Hepatocyte (in vitro differentiated cells): ENCODE measurements around the gene HRCT1. TPM values are rescaled to one million over a fixed set of nuclear protein-coding genes. Genes with fewer than 3 reads are reported as not detected.

ENCODE experiments used
- DNase-seq: peaks from one replicate; pipeline ENCODE4 v3.0.0-alpha.2; 2016; ENCODE audit warnings: low spot score
- H2AFZ ChIP-seq: fragments of 200-600 bp; sonication (generic); 2 replicates; pipeline ENCODE4 v1.6.0; 2016; ENCODE audit warnings: antibody characterized with exemption, mild to moderate bottlenecking
- H3K27ac ChIP-seq: fragments of 200-600 bp; sonication (generic); 2 replicates; pipeline ENCODE4 v1.5.1; 2016; ENCODE audit warnings: mild to moderate bottlenecking
- H3K27me3 ChIP-seq: fragments of 200-600 bp; sonication (generic); 2 replicates; pipeline ENCODE4 v1.6.1; 2016
- H3K36me3 ChIP-seq: fragments of 200-600 bp; sonication (generic); replicated peaks from 2 replicates; pipeline ENCODE4 v1.5.1; 2016; ENCODE audit warnings: low read depth; ENCODE audit not compliant: insufficient read depth
- H3K4me1 ChIP-seq: fragments of 200-600 bp; sonication (generic); 2 replicates; pipeline ENCODE4 v1.5.1; 2016; ENCODE audit warnings: mild to moderate bottlenecking, moderate library complexity; ENCODE audit not compliant: insufficient read depth
- H3K4me2 ChIP-seq: fragments of 200-600 bp; sonication (generic); 2 replicates; pipeline ENCODE4 v1.6.0; 2016
- H3K4me3 ChIP-seq: fragments of 200-600 bp; sonication (generic); 2 replicates; pipeline ENCODE4 v1.5.1; 2016; ENCODE audit warnings: mild to moderate bottlenecking
- H3K79me2 ChIP-seq: fragments of 200-600 bp; sonication (generic); 2 replicates; pipeline ENCODE4 v1.6.0; 2017; ENCODE audit warnings: mild to moderate bottlenecking
- H3K9me2 ChIP-seq: fragments of 200-600 bp; sonication (generic); replicated peaks from 2 replicates; pipeline ENCODE4 v1.6.0; 2017; ENCODE audit warnings: mild to moderate bottlenecking; ENCODE audit not compliant: insufficient read depth
- H3K9me3 ChIP-seq: fragments of 200-600 bp; sonication (generic); 2 replicates; pipeline ENCODE4 v1.5.1; 2016; ENCODE audit warnings: low read depth, mild to moderate bottlenecking
- H4K20me1 ChIP-seq: fragments of 200-600 bp; sonication (generic); 2 replicates; pipeline ENCODE4 v1.6.0; 2016; ENCODE audit warnings: mild to moderate bottlenecking; ENCODE audit not compliant: insufficient read depth, poor library complexity, severe bottlenecking
- EZH2 ChIP-seq: fragments of 200-600 bp; sonication (generic); IDR thresholded peaks from 2 replicates; pipeline ENCODE4 v1.6.1; 2016; ENCODE audit warnings: antibody characterized with exemption, mild to moderate bottlenecking, borderline replicate concordance
- EZH2phosphoT487 ChIP-seq: fragments of 200-600 bp; sonication (generic); IDR thresholded peaks from one replicate; pipeline ENCODE4 v1.6.1; 2018; ENCODE audit warnings: antibody characterized with exemption, mild to moderate bottlenecking, low read depth, moderate library complexity; ENCODE audit not compliant: unreplicated experiment, severe bottlenecking
- WGBS: methylation state at CpG from one replicate; pipeline ENCODE4 v1.1.6; 2016; ENCODE audit warnings: low lambda C conversion rate; ENCODE audit errors: missing lambda C conversion rate; 5-methylcytosine and 5-hydroxymethylcytosine counted together
- polyA plus RNA-seq: library from polyadenylated mRNA; unstranded; fragments of >200 nt; fragmentation: Nextera tagmentation; extraction: Ambion mirVana; gene quantifications from 2 replicates; pipeline ENCODE4 v1.2.1, GENCODE V29; 2016
- total RNA-seq: library from RNA; depleted of rRNA; stranded (reverse); fragments of >200 nt; gene quantifications from 2 replicates; pipeline ENCODE4 v1.2.3, GENCODE V29; 2014
- TF ChIP-seq, protein P1 (sequence below): fragments of 200-600 bp; sonication (generic); IDR thresholded peaks from 2 replicates; pipeline ENCODE4 v1.5.1; 2016; ENCODE audit warnings: antibody characterized with exemption, mild to moderate bottlenecking; ENCODE audit not compliant: poor library complexity

Gene HRCT1
- total and polyA plus RNA-seq, 2 experiments from 2014 or later: 0.90 to 1.8 TPM

DNA sequence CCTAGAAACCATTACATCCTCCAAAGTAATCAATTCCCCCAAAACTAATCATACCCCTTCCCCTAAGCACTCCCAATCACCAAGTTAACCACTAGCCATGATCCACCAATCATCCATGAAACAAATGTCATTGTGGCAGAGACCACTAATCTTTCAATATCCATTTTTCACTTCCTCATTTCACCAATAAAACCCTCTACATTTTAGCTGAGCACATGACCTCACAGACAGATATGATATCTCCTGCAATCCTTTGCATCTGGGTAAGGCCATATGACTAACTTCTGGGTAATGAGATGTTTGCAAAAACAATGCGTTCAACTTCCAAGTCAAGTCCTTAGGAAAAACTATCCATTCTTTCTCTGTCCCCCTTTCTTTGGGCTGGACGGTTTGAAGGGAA, 31.2 kb downstream of the HRCT1 start:
- H3K27ac ChIP-seq: no peak overlapping the region
- H2AFZ ChIP-seq: no peak overlapping the region
- no peaks in the 10 kb centered on the region for H3K9me2 ChIP-seq
- H4K20me1 ChIP-seq: no peaks in the 10 kb centered on the region
- no peaks in the 10 kb centered on the region for H3K36me3 ChIP-seq
- no peaks in the 10 kb centered on the region for H3K79me2 ChIP-seq
- peaks cover 9% of the 10 kb centered on the region for H3K4me1 ChIP-seq
- H3K4me3 ChIP-seq: no peak overlapping the region
- DNase-seq: no peak
- WGBS: 71% methylated on average over 2 of the region's 2 CpGs
- H3K4me2 ChIP-seq: no peak overlapping the region
- H3K9me3 ChIP-seq: no peaks in the 10 kb centered on the region
- no peaks in the 10 kb centered on the region for H3K27me3 ChIP-seq
- TF ChIP-seq EZH2 (no peak), EZH2phosphoT487 (no peak)
- TF ChIP-seq, protein P1, sequence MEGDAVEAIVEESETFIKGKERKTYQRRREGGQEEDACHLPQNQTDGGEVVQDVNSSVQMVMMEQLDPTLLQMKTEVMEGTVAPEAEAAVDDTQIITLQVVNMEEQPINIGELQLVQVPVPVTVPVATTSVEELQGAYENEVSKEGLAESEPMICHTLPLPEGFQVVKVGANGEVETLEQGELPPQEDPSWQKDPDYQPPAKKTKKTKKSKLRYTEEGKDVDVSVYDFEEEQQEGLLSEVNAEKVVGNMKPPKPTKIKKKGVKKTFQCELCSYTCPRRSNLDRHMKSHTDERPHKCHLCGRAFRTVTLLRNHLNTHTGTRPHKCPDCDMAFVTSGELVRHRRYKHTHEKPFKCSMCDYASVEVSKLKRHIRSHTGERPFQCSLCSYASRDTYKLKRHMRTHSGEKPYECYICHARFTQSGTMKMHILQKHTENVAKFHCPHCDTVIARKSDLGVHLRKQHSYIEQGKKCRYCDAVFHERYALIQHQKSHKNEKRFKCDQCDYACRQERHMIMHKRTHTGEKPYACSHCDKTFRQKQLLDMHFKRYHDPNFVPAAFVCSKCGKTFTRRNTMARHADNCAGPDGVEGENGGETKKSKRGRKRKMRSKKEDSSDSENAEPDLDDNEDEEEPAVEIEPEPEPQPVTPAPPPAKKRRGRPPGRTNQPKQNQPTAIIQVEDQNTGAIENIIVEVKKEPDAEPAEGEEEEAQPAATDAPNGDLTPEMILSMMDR: no peak

DNA sequence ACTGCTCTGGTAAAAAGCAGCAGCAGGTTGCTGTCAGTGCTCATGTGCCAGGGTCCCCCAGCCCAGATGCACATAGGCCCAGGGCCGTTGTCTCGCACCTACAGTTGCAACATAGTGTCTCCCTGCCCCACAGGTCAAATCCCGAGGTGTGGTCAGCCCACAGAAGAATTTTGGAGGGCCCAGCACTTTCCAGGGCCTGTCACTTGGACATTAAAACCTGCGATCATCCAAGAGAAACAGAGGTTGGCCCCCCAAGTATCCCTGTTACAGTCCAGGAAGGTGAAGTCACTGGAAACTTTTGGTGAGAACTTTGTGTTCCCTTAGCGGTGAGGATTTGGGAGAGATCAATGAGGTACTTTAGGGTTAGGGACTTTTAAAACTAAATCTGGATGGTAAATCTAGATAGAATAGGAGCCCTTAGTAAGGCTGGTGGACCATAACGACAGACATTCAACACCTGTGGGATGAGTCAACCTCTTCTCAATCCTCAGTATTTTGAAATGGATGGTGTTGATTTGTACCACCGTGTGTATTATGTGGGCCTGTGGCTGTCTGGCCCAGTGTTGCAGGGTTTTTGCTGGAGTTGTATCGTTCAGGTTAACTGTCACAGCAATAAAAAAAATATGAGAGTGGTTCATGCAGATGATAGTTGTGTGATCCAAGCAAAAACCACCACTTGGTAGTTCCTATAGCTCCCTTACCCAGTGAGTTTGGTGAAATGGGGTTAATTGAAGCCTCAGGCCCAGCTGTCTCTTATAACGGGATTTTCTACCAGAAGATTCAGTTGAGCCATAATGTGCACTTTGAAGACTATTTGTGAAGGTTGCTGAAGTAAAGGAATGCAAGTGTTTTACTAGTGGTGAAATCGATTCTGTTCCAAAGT, 32.7 kb downstream of the HRCT1 start:
- H2AFZ ChIP-seq: no peak overlapping the region
- 89% methylated on average over 10 of the region's 10 CpGs for WGBS
- no peak overlapping the region for H3K27ac ChIP-seq
- H3K4me2 ChIP-seq: no peak overlapping the region
- no peak overlapping the region for H3K4me3 ChIP-seq
- TF ChIP-seq EZH2 (no peak), EZH2phosphoT487 (no peak)
- TF ChIP-seq, protein P1: no peak
- H3K9me2 ChIP-seq: no peaks in the 10 kb centered on the region
- H3K79me2 ChIP-seq: no peaks in the 10 kb centered on the region
- no peaks in the 10 kb centered on the region for H4K20me1 ChIP-seq
- peaks cover 9% of the 10 kb centered on the region for H3K4me1 ChIP-seq
- H3K36me3 ChIP-seq: no peaks in the 10 kb centered on the region
- H3K9me3 ChIP-seq: no peaks in the 10 kb centered on the region
- H3K27me3 ChIP-seq: no peaks in the 10 kb centered on the region
- no peak for DNase-seq

DNA sequence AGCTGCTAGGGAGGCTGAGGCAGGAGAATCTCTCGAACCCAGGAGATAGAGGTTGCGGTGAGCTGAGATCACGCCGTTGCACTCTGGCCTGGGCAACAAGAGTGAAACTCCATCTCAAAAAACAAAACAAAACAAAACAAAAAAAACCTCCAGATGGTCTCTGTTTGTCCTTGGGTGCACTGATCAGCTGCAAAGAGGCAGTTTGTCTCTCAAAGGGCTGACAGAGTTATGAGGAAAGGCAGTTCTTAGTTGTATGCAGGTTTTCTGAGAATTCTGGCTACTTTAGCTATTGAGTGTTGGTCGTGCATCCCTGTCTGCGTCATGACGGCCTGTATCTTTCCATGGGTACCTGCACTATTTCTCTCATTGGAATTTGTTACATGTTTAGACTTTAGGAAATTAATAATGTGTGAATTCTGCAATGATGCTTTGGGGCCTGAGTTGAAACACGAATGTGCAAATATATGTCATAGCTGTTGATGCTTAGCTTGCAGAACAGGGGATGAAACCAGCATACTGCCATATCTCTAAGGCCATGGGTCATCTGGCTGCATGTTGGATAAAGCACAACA, 33.8 kb downstream of the HRCT1 start:
- Histone ChIP-seq H3K9me3 (no peaks in the 10 kb centered on the region), H3K27ac (no peak overlapping the region), H3K36me3 (no peaks in the 10 kb centered on the region), H3K9me2 (no peaks in the 10 kb centered on the region), H4K20me1 (no peaks in the 10 kb centered on the region), H3K4me2 (no peak overlapping the region), H3K27me3 (no peaks in the 10 kb centered on the region), H3K79me2 (no peaks in the 10 kb centered on the region), H3K4me1 (peaks cover 9% of the 10 kb centered on the region), H2AFZ (no peak overlapping the region), H3K4me3 (no peak overlapping the region)
- DNase-seq: no peak
- WGBS: 92% methylated on average over 8 of the region's 8 CpGs
- TF ChIP-seq EZH2 (no peak), EZH2phosphoT487 (no peak)
- TF ChIP-seq, protein P1: no peak
